DMS53 (cell line): ENCODE results near the gene GSTM4.
"Not testable (repeated sequence)": the region's sequence is repeated elsewhere in the genome, so short reads cannot be mapped to it uniquely, and the experiment has no call there.

Experiments used
- DNase-seq: peaks from one replicate; lab custom pipeline; 2025; lab: John Stamatoyannopoulos, UW

The GSTM4 gene

GRCh38 chr1:109704173-109704572 is 48.3 kb downstream of the GSTM4 start:
- DNase-seq = peak; percentile 18

- peak; percentile 20 for DNase-seq
Observed at GRCh38 chr1:109705411-109705810, 49.5 kb downstream of the GSTM4 start.

GRCh38 chr1:109708949-109709348 is 53.0 kb downstream of the GSTM4 start:
- not testable (repeated sequence) for DNase-seq

- not testable (repeated sequence) for DNase-seq
Observed at GRCh38 chr1:109709822-109710221, 53.9 kb downstream of the GSTM4 start.
